HG03354 (cell line): ENCODE results near the gene MYO1E.

Experiments used
- ATAC-seq: cut with Tn5 transposase; IDR thresholded peaks from one replicate; pipeline ENCODE4 v1.9.1; 2021; ENCODE audit warnings: mild to moderate bottlenecking; ENCODE audit not compliant: unreplicated experiment, poor library complexity, severe bottlenecking

The MYO1E gene

GRCh38 chr15:59217876-59218498 is 154.7 kb downstream of the MYO1E start:
- no peak for ATAC-seq

- ATAC-seq, result no peak
Measured at GRCh38 chr15:59216911-59217310, 155.8 kb downstream of the MYO1E start.

GRCh38 chr15:59210186-59210585 is 162.5 kb downstream of the MYO1E start:
- ATAC-seq, result no peak

GRCh38 chr15:59208613-59209249 is 163.9 kb downstream of the MYO1E start:
- ATAC-seq, result no peak

GRCh38 chr15:59206623-59207183 is 166.0 kb downstream of the MYO1E start, which contains the start of gene LDHAL6B:
Gene LDHAL6B (plus strand): TSS chr15:59206843. CDS start chr15:59206941, 98 bp downstream.
- no peak for ATAC-seq

GRCh38 chr15:59205839-59206622 is 166.6 kb downstream of the MYO1E start:
- no peak for ATAC-seq

GRCh38 chr15:59203657-59204056 is 169.0 kb downstream of the MYO1E start:
- ATAC-seq, result no peak

- no peak for ATAC-seq
Measured at GRCh38 chr15:59203008-59203407, 169.7 kb downstream of the MYO1E start.

- no peak for ATAC-seq
Measured at GRCh38 chr15:59200560-59200959, 172.1 kb downstream of the MYO1E start.

- no peak for ATAC-seq
Measured at GRCh38 chr15:59199626-59200465, 172.8 kb downstream of the MYO1E start.

GRCh38 chr15:59197454-59197853 is 175.2 kb downstream of the MYO1E start:
- ATAC-seq, result no peak

GRCh38 chr15:59196416-59196815 is 176.3 kb downstream of the MYO1E start:
- ATAC-seq, result no peak

- no peak for ATAC-seq
Measured at GRCh38 chr15:59194639-59195325, 177.9 kb downstream of the MYO1E start.

- no peak for ATAC-seq
Measured at GRCh38 chr15:59191855-59192237, 180.8 kb downstream of the MYO1E start.

- no peak for ATAC-seq
Measured at GRCh38 chr15:59190291-59190690, 182.4 kb downstream of the MYO1E start.

GRCh38 chr15:59189241-59189640 is 183.4 kb downstream of the MYO1E start:
- no peak for ATAC-seq

- ATAC-seq, result no peak
Measured at GRCh38 chr15:59186501-59186900, 186.2 kb downstream of the MYO1E start.

- ATAC-seq, result no peak
Measured at GRCh38 chr15:59185725-59186124, 186.9 kb downstream of the MYO1E start.

GRCh38 chr15:59180945-59181600 is 191.6 kb downstream of the MYO1E start:
- no peak for ATAC-seq
